H9 (cell line): ENCODE measurements around the gene CFL1. TPM values are rescaled to one million over a fixed set of nuclear protein-coding genes. Genes with fewer than 3 reads are reported as not detected.

Source experiments
- DNase-seq: peaks from one replicate; pipeline ENCODE4 v3.0.0-alpha.2; 2017
- H2AFZ ChIP-seq: one replicate; pipeline ENCODE4 v1.6.1; 2013; ENCODE audit warnings: mild to moderate bottlenecking, low read length, control low read depth, moderate library complexity
- H2AK5ac ChIP-seq: 2 replicates; pipeline ENCODE4 v1.6.1; 2013; ENCODE audit warnings: low read length, control low read depth, mixed read lengths; ENCODE audit not compliant: insufficient read length
- H2BK120ac ChIP-seq: one replicate; pipeline ENCODE4 v1.6.1; 2013; ENCODE audit warnings: low read depth, mild to moderate bottlenecking, low read length, control low read depth, inconsistent platforms; ENCODE audit not compliant: poor library complexity, severe bottlenecking
- H2BK12ac ChIP-seq: 2 replicates; pipeline ENCODE4 v1.6.1; 2013; ENCODE audit warnings: low read length, control low read depth, mixed read lengths, low read depth; ENCODE audit not compliant: insufficient read length
- H2BK15ac ChIP-seq: 2 replicates; pipeline ENCODE4 v1.6.1; 2013; ENCODE audit warnings: low read depth, low read length, control low read depth
- H2BK20ac ChIP-seq: one replicate; pipeline ENCODE4 v1.6.1; 2013; ENCODE audit warnings: low read depth, mild to moderate bottlenecking, low read length, control low read depth, inconsistent platforms; ENCODE audit not compliant: poor library complexity, severe bottlenecking
- H2BK5ac ChIP-seq: 2 replicates; pipeline ENCODE4 v1.6.1; 2013; ENCODE audit warnings: low read length, control low read depth, mixed read lengths; ENCODE audit not compliant: insufficient read length
- H3K14ac ChIP-seq: 2 replicates; pipeline ENCODE4 v1.6.1; 2013; ENCODE audit warnings: low read length, control low read depth; ENCODE audit not compliant: insufficient read depth
- H3K18ac ChIP-seq: 2 replicates; pipeline ENCODE4 v1.6.1; 2013; ENCODE audit warnings: low read depth, mild to moderate bottlenecking, mixed read lengths, low read length, control low read depth; ENCODE audit not compliant: insufficient read length
- H3K23ac ChIP-seq: 2 replicates; pipeline ENCODE4 v1.6.1; 2013; ENCODE audit warnings: low read length, control low read depth, mixed read lengths, low read depth; ENCODE audit not compliant: insufficient read length
- H3K23me2 ChIP-seq: 2 replicates; pipeline ENCODE4 v1.6.1; 2013; ENCODE audit warnings: low read depth, mild to moderate bottlenecking, mixed read lengths, low read length, control low read depth; ENCODE audit not compliant: insufficient read length, poor library complexity, severe bottlenecking
- H3K27ac ChIP-seq: 2 replicates; pipeline ENCODE4 v1.5.1; 2013; ENCODE audit warnings: low read length, control low read depth, mixed read lengths, low read depth; ENCODE audit not compliant: insufficient read length
- H3K27me3 ChIP-seq: 2 replicates; pipeline ENCODE4 v1.6.1; 2013; ENCODE audit warnings: low read length, control low read depth, inconsistent platforms; ENCODE audit not compliant: insufficient read depth
- H3K4ac ChIP-seq: 2 replicates; pipeline ENCODE4 v1.6.1; 2013; ENCODE audit warnings: low read depth, mild to moderate bottlenecking, control low read depth, inconsistent platforms, low read length, moderate library complexity
- H3K4me1 ChIP-seq: 2 replicates; pipeline ENCODE4 v1.6.1; 2013; ENCODE audit warnings: low read length, control low read depth, inconsistent platforms; ENCODE audit not compliant: insufficient read depth
- H3K4me2 ChIP-seq: 2 replicates; pipeline ENCODE4 v1.6.1; 2013; ENCODE audit warnings: low read length, control low read depth, mixed read lengths; ENCODE audit not compliant: insufficient read length, insufficient read depth
- H3K56ac ChIP-seq: 2 replicates; pipeline ENCODE4 v1.6.1; 2013; ENCODE audit warnings: low read depth, mild to moderate bottlenecking, mixed read lengths, low read length, control low read depth; ENCODE audit not compliant: insufficient read length
- H3K79me1 ChIP-seq: 2 replicates; pipeline ENCODE4 v1.6.1; 2013; ENCODE audit warnings: low read depth, mild to moderate bottlenecking, moderate library complexity, low read length, control low read depth, inconsistent platforms; ENCODE audit not compliant: insufficient read depth, poor library complexity, severe bottlenecking
- H3K79me2 ChIP-seq: 2 replicates; pipeline ENCODE4 v1.6.1; 2013; ENCODE audit warnings: low read length, control low read depth, inconsistent platforms; ENCODE audit not compliant: insufficient read depth
- H3K9ac ChIP-seq: 2 replicates; pipeline ENCODE4 v1.6.1; 2013; ENCODE audit warnings: low read length, control low read depth, mixed read lengths; ENCODE audit not compliant: insufficient read length; ENCODE audit errors: extremely low read depth
- H3K9me3 ChIP-seq: one replicate; pipeline ENCODE4 v1.6.1; 2013; ENCODE audit warnings: low read depth, low read length, inconsistent platforms; ENCODE audit not compliant: control insufficient read depth
- H3T11ph ChIP-seq: one replicate; pipeline ENCODE4 v1.6.1; 2013; ENCODE audit warnings: mild to moderate bottlenecking, low read length, control low read depth, inconsistent platforms
- H4K20me1 ChIP-seq: one replicate; pipeline ENCODE4 v1.6.1; 2013; ENCODE audit not compliant: control insufficient read depth, insufficient read length, insufficient read depth
- H4K5ac ChIP-seq: 2 replicates; pipeline ENCODE4 v1.6.1; 2013; ENCODE audit warnings: low read depth, mild to moderate bottlenecking, mixed read lengths, low read length, control low read depth; ENCODE audit not compliant: insufficient read length
- H4K8ac ChIP-seq: replicated peaks from 2 replicates; pipeline ENCODE4 v1.6.1; 2013; ENCODE audit warnings: low read length, control low read depth, mixed read lengths, low read depth; ENCODE audit not compliant: insufficient read length
- H4K91ac ChIP-seq: 2 replicates; pipeline ENCODE4 v1.6.1; 2013; ENCODE audit warnings: low read depth, mild to moderate bottlenecking, moderate library complexity, mixed read lengths, low read length, control low read depth; ENCODE audit not compliant: insufficient read length
- H3K27ac Mint-ChIP-seq, 3 experiments: 2 replicates in 2 of 3; 3 replicates in 1 of 3; pipeline ENCODE4 v1.8.0; 2020 to 2021; ENCODE audit warnings: mixed read lengths in 3 of 3, mild to moderate bottlenecking in 1 of 3, moderate library complexity in 1 of 3
- H3K27me3 Mint-ChIP-seq: 2 replicates; pipeline ENCODE4 v1.8.0; 2021; ENCODE audit warnings: low read depth, mild to moderate bottlenecking, moderate library complexity, mixed read lengths
- H3K36me3 Mint-ChIP-seq, 3 experiments: 2 replicates in 2 of 3; 3 replicates in 1 of 3; pipeline ENCODE4 v1.8.0; 2020 to 2021; ENCODE audit warnings: low read depth in 3 of 3, mixed read lengths in 3 of 3; ENCODE audit not compliant: insufficient read depth in 1 of 3
- H3K4me1 Mint-ChIP-seq, 2 experiments: 2 replicates each; pipeline ENCODE4 v1.8.0; 2020; ENCODE audit warnings: mixed read lengths in 2 of 2
- H3K4me3 Mint-ChIP-seq, 2 experiments: 2 replicates in 1 of 2; 3 replicates in 1 of 2; pipeline ENCODE4 v1.8.0; 2020 to 2021; ENCODE audit warnings: mild to moderate bottlenecking in 2 of 2, mixed read lengths in 2 of 2, moderate library complexity in 1 of 2
- H3K9me3 Mint-ChIP-seq, 2 experiments: 2 replicates in 1 of 2; 3 replicates in 1 of 2; pipeline ENCODE4 v1.8.0; 2020; ENCODE audit warnings: mild to moderate bottlenecking in 2 of 2, mixed read lengths in 2 of 2, moderate library complexity in 1 of 2
- WGBS: extraction: QIAGEN DNeasy Blood & Tissue Kit; methylation state at CpG from one replicate; pipeline ENCODE4 v1.1.7; 2013; ENCODE audit warnings: missing lambda C conversion rate, low lambda C conversion rate, mixed read lengths; ENCODE audit not compliant: insufficient read length; ENCODE audit errors: extremely low coverage; 5-methylcytosine and 5-hydroxymethylcytosine counted together
- total RNA-seq: library from RNA; stranded (reverse); gene quantifications from 2 replicates; pipeline ENCODE4 v1.2.1, GENCODE V29; 2021
- TF ChIP-seq, protein P1 (sequence below): fragments of 200-600 bp; sonication (generic); conservative IDR thresholded peaks from 3 replicates; pipeline ENCODE4 v1.8.0; 2021; ENCODE audit warnings: antibody characterized with exemption, mild to moderate bottlenecking

CFL1 gene
- total RNA-seq, 1 experiment from 2014 or later = 1,107 TPM

DNA sequence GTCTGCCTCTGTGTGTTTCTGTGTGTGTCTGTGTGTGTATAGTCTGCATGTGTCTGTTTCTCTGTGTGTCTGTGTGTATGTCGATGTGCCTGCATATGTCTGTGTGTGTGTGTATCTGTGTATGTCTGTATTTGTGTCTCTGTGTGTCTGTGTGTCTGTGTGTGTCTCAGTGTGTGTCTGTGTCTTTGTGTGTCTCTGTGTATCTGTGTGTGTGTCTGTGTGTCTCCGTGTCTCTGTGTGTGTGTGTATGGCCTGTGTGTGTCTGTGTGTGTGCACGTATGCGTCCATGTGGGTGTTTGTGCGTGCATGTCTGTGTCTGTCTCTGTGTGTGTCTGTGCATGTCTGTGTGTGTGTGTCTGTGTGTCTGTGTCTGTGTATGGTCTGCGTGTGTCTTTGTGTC is 23.8 kb downstream of the CFL1 start:
- no CpG with 5 or more reads among the region's 6 CpGs for WGBS
- peaks cover 30% of the 10 kb centered on the region for H3K27me3 Mint-ChIP-seq
- Histone ChIP-seq H4K20me1 (no peaks in the 10 kb centered on the region), H3K56ac (no peak overlapping the region), H3K18ac (no peak overlapping the region), H3K4ac (no peak overlapping the region), H2AFZ (no peak overlapping the region), H2BK120ac (no peak overlapping the region), H3K27me3 (peaks cover 2% of the 10 kb centered on the region), H4K91ac (no peak overlapping the region), H4K8ac (no peak overlapping the region), H3K9me3 (no peaks in the 10 kb centered on the region), H2BK20ac (no peak overlapping the region), H3K79me1 (no peaks in the 10 kb centered on the region), H3K9ac (peak overlapping the region; percentile 3), H2BK15ac (no peak overlapping the region), H2BK5ac (no peak overlapping the region), H3K4me2 (peak overlapping the region; percentile 71), H3K27ac (no peak overlapping the region), H2BK12ac (no peak overlapping the region), H3K14ac (no peak overlapping the region), H4K5ac (no peak overlapping the region), H3K23me2 (peaks cover 8% of the 10 kb centered on the region), H3K79me2 (no peaks in the 10 kb centered on the region), H3K23ac (no peak overlapping the region), H3T11ph (no peak overlapping the region), H3K4me1 (peaks cover 5% of the 10 kb centered on the region; the same call in 1 of the 2 replicates), H2AK5ac (no peak overlapping the region)
- TF ChIP-seq, protein P1, sequence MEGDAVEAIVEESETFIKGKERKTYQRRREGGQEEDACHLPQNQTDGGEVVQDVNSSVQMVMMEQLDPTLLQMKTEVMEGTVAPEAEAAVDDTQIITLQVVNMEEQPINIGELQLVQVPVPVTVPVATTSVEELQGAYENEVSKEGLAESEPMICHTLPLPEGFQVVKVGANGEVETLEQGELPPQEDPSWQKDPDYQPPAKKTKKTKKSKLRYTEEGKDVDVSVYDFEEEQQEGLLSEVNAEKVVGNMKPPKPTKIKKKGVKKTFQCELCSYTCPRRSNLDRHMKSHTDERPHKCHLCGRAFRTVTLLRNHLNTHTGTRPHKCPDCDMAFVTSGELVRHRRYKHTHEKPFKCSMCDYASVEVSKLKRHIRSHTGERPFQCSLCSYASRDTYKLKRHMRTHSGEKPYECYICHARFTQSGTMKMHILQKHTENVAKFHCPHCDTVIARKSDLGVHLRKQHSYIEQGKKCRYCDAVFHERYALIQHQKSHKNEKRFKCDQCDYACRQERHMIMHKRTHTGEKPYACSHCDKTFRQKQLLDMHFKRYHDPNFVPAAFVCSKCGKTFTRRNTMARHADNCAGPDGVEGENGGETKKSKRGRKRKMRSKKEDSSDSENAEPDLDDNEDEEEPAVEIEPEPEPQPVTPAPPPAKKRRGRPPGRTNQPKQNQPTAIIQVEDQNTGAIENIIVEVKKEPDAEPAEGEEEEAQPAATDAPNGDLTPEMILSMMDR = no peak
- no peak overlapping the region for H3K27ac Mint-ChIP-seq
- no peak for DNase-seq
- peaks cover 4 to 14% of the 10 kb centered on the region in 2 experiments for H3K4me1 Mint-ChIP-seq
- H3K9me3 Mint-ChIP-seq = peaks cover 0 to 6% of the 10 kb centered on the region in 2 experiments; a peak in 1 of 5 replicates
- H3K36me3 Mint-ChIP-seq = peaks cover 0 to 2% (median 1%) of the 10 kb centered on the region in 3 experiments; a peak in 2 of 7 replicates
- no peak overlapping the region for H3K4me3 Mint-ChIP-seq
